H1 (cell line): ENCODE results near the gene RNPEPL1. TPM values are rescaled to one million over a fixed set of nuclear protein-coding genes. Genes with fewer than 3 reads are reported as not detected.

Source experiments
- CTCF ChIA-PET: fragments of 300-600 bp; sonication (Branson Sonifier 250); formaldehyde crosslinking; loops from one replicate; lab custom pipeline; 2021; ENCODE audit not compliant: partially characterized antibody; lab: Charles Lee
- POLR2A ChIA-PET: fragments of 300-600 bp; sonication (Branson Sonifier 250); formaldehyde crosslinking; loops from one replicate; lab custom pipeline; 2021; ENCODE audit warnings: inconsistent platforms; ENCODE audit not compliant: partially characterized antibody; lab: Charles Lee
- DNase-seq, 2 experiments: peaks; one replicate each; pipeline versions ENCODE4 v3.0.0 to v3.0.0-alpha.2; 2010 to 2022; ENCODE audit warnings: low spot score in 2 of 2, low read depth in 1 of 2, mixed read lengths in 1 of 2
- FAIRE-seq: peaks from 2 replicates; lab custom pipeline; 2011; peaks lifted over from hg19 to GRCh38; lab: Jason Lieb, UNC
- H2AFZ ChIP-seq: 2 replicates; pipeline ENCODE4 v1.8.1; 2012; ENCODE audit warnings: low read length, inconsistent platforms
- H2AK5ac ChIP-seq: 2 replicates; pipeline ENCODE4 v1.6.1; 2013; ENCODE audit warnings: low read depth, low read length
- H2BK120ac ChIP-seq: replicated peaks from 2 replicates; pipeline ENCODE3; 2013; ENCODE audit warnings: low read depth, low read length, inconsistent platforms
- H2BK12ac ChIP-seq: 2 replicates; pipeline ENCODE4 v1.6.1; 2013; ENCODE audit warnings: low read depth, low read length
- H2BK15ac ChIP-seq: 2 replicates; pipeline ENCODE4 v1.6.1; 2013; ENCODE audit warnings: low read length
- H2BK20ac ChIP-seq: 2 replicates; pipeline ENCODE4 v1.6.1; 2013; ENCODE audit warnings: low read length
- H2BK5ac ChIP-seq: 2 replicates; pipeline ENCODE4 v1.6.1; 2013; ENCODE audit warnings: low read depth, low read length
- H3K14ac ChIP-seq: 2 replicates; pipeline ENCODE4 v1.6.1; 2013; ENCODE audit warnings: inconsistent platforms; ENCODE audit not compliant: insufficient read length
- H3K18ac ChIP-seq: 2 replicates; pipeline ENCODE4 v1.6.1; 2013; ENCODE audit warnings: low read length; ENCODE audit errors: extremely low read depth
- H3K23ac ChIP-seq: 2 replicates; pipeline ENCODE4 v1.6.1; 2013; ENCODE audit warnings: inconsistent platforms; ENCODE audit not compliant: insufficient read length
- H3K23me2 ChIP-seq: 2 replicates; pipeline ENCODE4 v1.6.1; 2013; ENCODE audit warnings: low read depth, low read length
- H3K27ac ChIP-seq: 2 replicates; pipeline ENCODE4 v1.6.1; 2011; ENCODE audit warnings: low read depth, low read length, inconsistent platforms
- H3K27me3 ChIP-seq, 4 experiments: replicated peaks in 1 of 4; 1 replicate in 1 of 4; 2 replicates in 3 of 4; pipeline versions ENCODE4 v1.6.1 to v1.8.1; 2011 to 2013; ENCODE audit warnings: low read length in 3 of 4, mild to moderate bottlenecking in 3 of 4, inconsistent platforms in 2 of 4, mixed read lengths in 2 of 4, moderate library complexity in 1 of 4; ENCODE audit not compliant: control insufficient read depth in 3 of 4, insufficient read depth in 3 of 4; ENCODE audit errors: extremely low read depth in 1 of 4
- H3K36me3 ChIP-seq, 4 experiments: 2 replicates each; pipeline versions ENCODE4 v1.6.1 to v1.8.1; 2011 to 2013; ENCODE audit warnings: mild to moderate bottlenecking in 4 of 4, low read length in 3 of 4, moderate library complexity in 2 of 4, control low read depth in 1 of 4, inconsistent platforms in 1 of 4; ENCODE audit not compliant: insufficient read depth in 4 of 4, control insufficient read depth in 2 of 4
- H3K4ac ChIP-seq: replicated peaks from 2 replicates; pipeline ENCODE3; 2013; ENCODE audit warnings: low read length, low read depth, mixed read lengths, inconsistent platforms; ENCODE audit not compliant: insufficient read length
- H3K4me1 ChIP-seq, 4 experiments: replicated peaks in 1 of 4; 1 replicate in 1 of 4; 2 replicates in 3 of 4; pipeline versions ENCODE4 v1.6.1 to v1.8.1; 2011 to 2013; ENCODE audit warnings: low read length in 3 of 4, inconsistent platforms in 2 of 4, mixed read lengths in 1 of 4; ENCODE audit not compliant: insufficient read depth in 4 of 4, control insufficient read depth in 3 of 4
- H3K4me2 ChIP-seq, 2 experiments: 2 replicates each; pipeline versions ENCODE4 v1.6.1 to v1.8.1; 2011 to 2013; ENCODE audit warnings: low read depth in 2 of 2, low read length in 2 of 2, control low read depth in 1 of 2, inconsistent platforms in 1 of 2, mild to moderate bottlenecking in 1 of 2; ENCODE audit not compliant: insufficient read depth in 1 of 2
- H3K4me3 ChIP-seq, 4 experiments: fragments of 200-600, 300-600 bp in 1 of 4; sonication (generic), shearing (Covaris generic), sonication (Bioruptor Twin) in 1 of 4; 2 replicates each; pipeline versions ENCODE4 v1.5.1 to v1.8.1; 2011 to 2016; ENCODE audit warnings: low read length in 4 of 4, low read depth in 3 of 4, control low read depth in 2 of 4, inconsistent platforms in 2 of 4, mild to moderate bottlenecking in 2 of 4, mixed read lengths in 1 of 4, moderate library complexity in 1 of 4; ENCODE audit not compliant: insufficient read depth in 2 of 4; ENCODE audit errors: extremely low read depth in 1 of 4
- H3K56ac ChIP-seq: replicated peaks from 2 replicates; pipeline ENCODE3; 2013; ENCODE audit warnings: low read depth, mild to moderate bottlenecking, mixed read lengths, low read length, inconsistent platforms; ENCODE audit not compliant: insufficient read length
- H3K79me1 ChIP-seq: 2 replicates; pipeline ENCODE4 v1.6.1; 2013; ENCODE audit warnings: low read depth, low read length, control low read depth
- H3K79me2 ChIP-seq, 2 experiments: 2 replicates each; pipeline versions ENCODE4 v1.6.1 to v1.8.1; 2012 to 2013; ENCODE audit warnings: low read length in 2 of 2, mild to moderate bottlenecking in 2 of 2, inconsistent platforms in 1 of 2; ENCODE audit not compliant: insufficient read depth in 2 of 2, control insufficient read depth in 1 of 2
- H3K9ac ChIP-seq, 4 experiments: replicated peaks in 1 of 4; 1 replicate in 1 of 4; 2 replicates in 3 of 4; pipeline versions ENCODE4 v1.6.1 to v1.8.1; 2011 to 2013; ENCODE audit warnings: low read depth in 3 of 4, low read length in 3 of 4, control low read depth in 2 of 4, mild to moderate bottlenecking in 2 of 4, moderate library complexity in 2 of 4, inconsistent platforms in 1 of 4; ENCODE audit errors: extremely low read depth in 1 of 4
- H3K9me3 ChIP-seq, 2 experiments: 2 replicates each; pipeline versions ENCODE4 v1.6.1 to v1.8.1; 2012 to 2013; ENCODE audit warnings: mild to moderate bottlenecking in 2 of 2, moderate library complexity in 2 of 2, control low read depth in 1 of 2, inconsistent platforms in 1 of 2, low read depth in 1 of 2, low read length in 1 of 2, mixed read lengths in 1 of 2; ENCODE audit not compliant: insufficient read depth in 2 of 2
- H4K20me1 ChIP-seq, 2 experiments: replicated peaks in 1 of 2; 2 replicates each; pipeline versions ENCODE3 to v1.8.1; 2011 to 2013; ENCODE audit warnings: inconsistent platforms in 2 of 2, low read length in 2 of 2, mild to moderate bottlenecking in 1 of 2; ENCODE audit not compliant: insufficient read depth in 2 of 2, control insufficient read depth in 1 of 2
- H4K5ac ChIP-seq: 2 replicates; pipeline ENCODE4 v1.6.1; 2013; ENCODE audit warnings: low read length, low read depth, mixed read lengths, inconsistent platforms; ENCODE audit not compliant: insufficient read length
- H4K8ac ChIP-seq: 2 replicates; pipeline ENCODE4 v1.8.0; 2013; ENCODE audit warnings: mild to moderate bottlenecking, moderate library complexity, low read length, inconsistent platforms; ENCODE audit not compliant: insufficient read depth; ENCODE audit errors: extremely low read depth
- H4K91ac ChIP-seq: replicated peaks from 2 replicates; pipeline ENCODE3; 2013; ENCODE audit warnings: low read length, mixed read lengths, inconsistent platforms; ENCODE audit not compliant: insufficient read length
- CHD1 ChIP-seq: IDR thresholded peaks from 2 replicates; pipeline ENCODE4 v1.6.1; 2012; ENCODE audit warnings: low read depth, low read length, improper control_type of control experiment
- GTF2F1 ChIP-seq: IDR thresholded peaks from 2 replicates; pipeline ENCODE4 v1.6.1; 2012; ENCODE audit warnings: low read depth, low read length, improper control_type of control experiment, borderline replicate concordance
- WGBS, 2 experiments: shearing (Covaris generic) in 1 of 2; methylation state at CpG; one replicate each; pipeline versions ENCODE4 v1.1.6 to v1.1.7; 2013 to 2015; ENCODE audit warnings: low lambda C conversion rate in 2 of 2, mixed read lengths in 2 of 2, inconsistent platforms in 1 of 2, low coverage in 1 of 2, missing lambda C conversion rate in 1 of 2; ENCODE audit not compliant: insufficient replicate concordance in 2 of 2, insufficient coverage in 1 of 2, insufficient read length in 1 of 2; ENCODE audit errors: extremely low coverage in 1 of 2, missing lambda C conversion rate in 1 of 2; 5-methylcytosine and 5-hydroxymethylcytosine counted together
- polyA plus RNA-seq, 7 experiments: library from polyadenylated mRNA; depleted of rRNA in 3 of 7; stranded (reverse) in 5 of 7; unstranded in 2 of 7; fragments of >200 nt in 5 of 7; fragments of 200-250 nt in 2 of 7; gene quantifications; 1 replicate in 5 of 7; 2 replicates in 1 of 7; 4 replicates in 1 of 7; pipeline versions ENCODE4 v1.2.1 to v1.2.3, GENCODE V29; 2011 to 2013; ENCODE audit warnings: missing spikeins in 2 of 7, mixed read lengths in 2 of 7
- total RNA-seq: library from RNA; stranded (reverse); fragmentation: NEBNext Ultra II Directional; extraction: Animal tissue kit (Norgen Biotek cat#: 25700); gene quantifications from 2 replicates; pipeline ENCODE4 v1.2.1, GENCODE V29; 2021

RNPEPL1 gene
- total and polyA plus RNA-seq, 2 of the 8 experiments (the other 6 are each of a cell fraction or from before 2014, with no cell fraction given), result 9.0 to 11.3 TPM

GRCh38 chr2:240593703-240594451 lies 25.6 kb downstream of the RNPEPL1 start:
- no peaks in the 10 kb centered on the region for H3K9me3 ChIP-seq
- no peaks in the 10 kb centered on the region for H3K27me3 ChIP-seq
- no peak overlapping the region for H4K91ac ChIP-seq
- DNase-seq (no peak), FAIRE-seq (no peak)
- no peak overlapping the region for H2BK12ac ChIP-seq
- no peak overlapping the region for H2AK5ac ChIP-seq
- TF ChIP-seq GTF2F1 (no peak), CHD1 (no peak)
- H2BK120ac ChIP-seq, result no peak overlapping the region
- H3K9ac ChIP-seq, result no peak overlapping the region
- H3K4ac ChIP-seq, result no peak overlapping the region
- peaks cover 0 to 15% (median 11%) of the 10 kb centered on the region in 4 experiments; a peak in 5 of 8 replicates for H3K36me3 ChIP-seq
- POLR2A ChIA-PET, result interaction anchor here (1.0 to 2.1 kb wide), 2 partner anchors 8 to 121 kb away, joined by 3 to 13 read pairs; partner anchors contain the start of gene CAPN10
- H3K23me2 ChIP-seq, result no peaks in the 10 kb centered on the region
- H3K23ac ChIP-seq, result no peak overlapping the region
- CTCF ChIA-PET, result interaction anchor here (0.6 to 3.5 kb wide), 6 partner anchors 8 to 28 kb away, joined by 3 to 17 read pairs (median 4); no protein-coding TSS in a partner anchor
- no peak overlapping the region for H3K18ac ChIP-seq
- H3K4me3 ChIP-seq, result no peak overlapping the region
- H2BK5ac ChIP-seq, result no peak overlapping the region
- H3K14ac ChIP-seq, result no peak overlapping the region
- peaks cover 3 to 21% of the 10 kb centered on the region in 2 experiments for H4K20me1 ChIP-seq
- H3K79me1 ChIP-seq, result peaks cover 9% of the 10 kb centered on the region
- no peak overlapping the region for H3K27ac ChIP-seq
- no peak overlapping the region for H2AFZ ChIP-seq
- no peak overlapping the region for H4K5ac ChIP-seq
- no peak overlapping the region for H2BK20ac ChIP-seq
- H3K79me2 ChIP-seq, result peaks cover 0 to 12% of the 10 kb centered on the region in 2 experiments; a peak in 2 of 4 replicates
- H3K4me2 ChIP-seq, result no peak overlapping the region
- H3K4me1 ChIP-seq, result no peaks in the 10 kb centered on the region
- H4K8ac ChIP-seq, result no peak overlapping the region
- 91% methylated on average over 17 of the region's 19 CpGs; no CpG with 5 or more reads in 1 of the 2 experiments for WGBS, 2 experiments
- H3K56ac ChIP-seq, result no peak overlapping the region
- no peak overlapping the region for H2BK15ac ChIP-seq
